Measurements from ENCODE around the gene EGR4.

The EGR4 gene

GRCh38 chr2:73250872-73251846 is 42.2 kb downstream of the EGR4 start:
- DNase-seq (ENCODE audit: insufficient read length, low spot score) (no peak), FAIRE-seq (no peak)

GRCh38 chr2:73249636-73250035 is 43.7 kb downstream of the EGR4 start:
- FAIRE-seq: no peak

GRCh38 chr2:73246850-73247249 is 46.5 kb downstream of the EGR4 start:
- FAIRE-seq: no peak
- DNase-seq (ENCODE audit: insufficient read length, low spot score): no peak

More at GRCh38 chr2:73249636-73250035, 43.7 kb downstream of the EGR4 start:
- no peak for DNase-seq (ENCODE audit: insufficient read length, low spot score)

GRCh38 chr2:73244580-73244979 is 48.8 kb downstream of the EGR4 start:
- FAIRE-seq: no peak
- DNase-seq (ENCODE audit: insufficient read length, low spot score): no peak

- DNase-seq (ENCODE audit: insufficient read length, low spot score) (no peak), FAIRE-seq (no peak)
Measured at GRCh38 chr2:73243884-73244570, 49.3 kb downstream of the EGR4 start.

Data from GM19239 (cell line).